IPS-NIHi7 (cell line): ENCODE measurements around the gene PPP2R5E.
A peak's percentile ranks its signal among the peaks of the same experiment; 100 is the strongest.

Experiments
- DNase-seq: peaks from one replicate; pipeline ENCODE4 v3.0.0; 2012; ENCODE audit warnings: mixed read lengths; ENCODE audit errors: extremely low spot score

Gene PPP2R5E

GRCh38 chr14:63432888-63433552 is 110.2 kb downstream of the PPP2R5E start:
- DNase-seq: no peak

GRCh38 chr14:63432228-63432627 is 110.9 kb downstream of the PPP2R5E start:
- DNase-seq: no peak

GRCh38 chr14:63431466-63431865 is 111.7 kb downstream of the PPP2R5E start:
- DNase-seq: no peak

GRCh38 chr14:63428486-63428885 is 114.7 kb downstream of the PPP2R5E start:
- DNase-seq: no peak

- DNase-seq: no peak
Measured at GRCh38 chr14:63426838-63427352, 116.3 kb downstream of the PPP2R5E start.

GRCh38 chr14:63423889-63424288 is 119.3 kb downstream of the PPP2R5E start:
- no peak for DNase-seq

GRCh38 chr14:63423381-63423780 is 119.8 kb downstream of the PPP2R5E start:
- no peak for DNase-seq

- no peak for DNase-seq
Measured at GRCh38 chr14:63421919-63422318, 121.3 kb downstream of the PPP2R5E start.

- no peak for DNase-seq
Measured at GRCh38 chr14:63421226-63421625, 122.0 kb downstream of the PPP2R5E start.

- DNase-seq: no peak
Measured at GRCh38 chr14:63418020-63418419, 125.2 kb downstream of the PPP2R5E start.

- no peak for DNase-seq
Measured at GRCh38 chr14:63413009-63413408, 130.2 kb downstream of the PPP2R5E start.

GRCh38 chr14:63406333-63406732 is 136.8 kb downstream of the PPP2R5E start:
- DNase-seq: no peak

GRCh38 chr14:63405715-63406114 is 137.5 kb downstream of the PPP2R5E start:
- no peak for DNase-seq

GRCh38 chr14:63404906-63405305 is 138.3 kb downstream of the PPP2R5E start:
- no peak for DNase-seq

- DNase-seq: no peak
Measured at GRCh38 chr14:63401646-63402045, 141.5 kb downstream of the PPP2R5E start.

- DNase-seq: no peak
Measured at GRCh38 chr14:63398952-63399351, 144.2 kb downstream of the PPP2R5E start.

GRCh38 chr14:63394841-63395240 is 148.3 kb downstream of the PPP2R5E start:
- no peak for DNase-seq

GRCh38 chr14:63394432-63394831 is 148.7 kb downstream of the PPP2R5E start:
- no peak for DNase-seq

GRCh38 chr14:63393012-63393411 is 150.2 kb downstream of the PPP2R5E start:
- DNase-seq: no peak

- no peak for DNase-seq
Measured at GRCh38 chr14:63392236-63392635, 150.9 kb downstream of the PPP2R5E start.

GRCh38 chr14:63388766-63389431 is 154.3 kb downstream of the PPP2R5E start:
- peak; percentile 68 for DNase-seq

GRCh38 chr14:63387711-63388110 is 155.5 kb downstream of the PPP2R5E start:
- no peak for DNase-seq

- DNase-seq: no peak
Measured at GRCh38 chr14:63383776-63384367, 159.3 kb downstream of the PPP2R5E start.
